IPS-18c (cell line): ENCODE results near the gene CCDC182.

Experiments used
- H3K4me3 ChIP-seq: 2 replicates; pipeline ENCODE4 v1.7.0; 2013; ENCODE audit warnings: low read depth, mild to moderate bottlenecking, low read length, moderate library complexity; ENCODE audit not compliant: insufficient read depth
- H3K9me3 ChIP-seq: one replicate; pipeline ENCODE4 v1.6.1; 2013; ENCODE audit warnings: mild to moderate bottlenecking, low read length, moderate library complexity; ENCODE audit not compliant: control insufficient read depth, insufficient read depth

The CCDC182 gene

DNA sequence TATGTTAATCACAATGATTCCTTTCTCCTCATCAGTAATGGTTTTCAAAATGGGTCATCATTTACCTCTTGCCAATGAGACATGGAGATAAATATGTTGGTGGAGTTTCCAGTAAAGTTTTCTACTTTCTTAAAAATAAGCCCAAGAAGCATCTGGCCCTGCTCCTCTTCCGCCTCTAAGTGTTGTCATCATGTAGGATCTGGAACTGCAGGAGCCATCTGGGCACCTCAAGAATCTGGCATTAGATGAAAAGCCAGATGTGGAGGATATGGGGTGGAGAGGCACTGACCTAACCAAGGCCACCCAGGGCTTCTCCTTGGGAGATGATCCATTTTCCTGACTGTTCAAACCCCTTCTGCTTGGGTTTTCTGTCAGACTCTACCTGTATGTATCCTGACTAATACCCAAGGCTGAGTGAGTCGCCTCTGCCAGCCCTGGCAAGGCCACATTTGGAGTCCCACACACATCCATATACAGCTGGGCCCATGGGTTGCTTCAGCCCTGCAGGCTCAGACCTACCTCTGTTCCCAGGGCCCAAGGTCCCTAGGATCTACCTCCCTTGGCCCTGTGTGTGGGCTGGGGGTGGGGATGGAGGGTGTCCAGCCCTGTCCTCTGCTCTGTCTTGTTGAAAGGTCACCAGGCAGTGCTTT is 24.6 kb downstream of the CCDC182 start:
- no peak overlapping the region for H3K4me3 ChIP-seq

DNA sequence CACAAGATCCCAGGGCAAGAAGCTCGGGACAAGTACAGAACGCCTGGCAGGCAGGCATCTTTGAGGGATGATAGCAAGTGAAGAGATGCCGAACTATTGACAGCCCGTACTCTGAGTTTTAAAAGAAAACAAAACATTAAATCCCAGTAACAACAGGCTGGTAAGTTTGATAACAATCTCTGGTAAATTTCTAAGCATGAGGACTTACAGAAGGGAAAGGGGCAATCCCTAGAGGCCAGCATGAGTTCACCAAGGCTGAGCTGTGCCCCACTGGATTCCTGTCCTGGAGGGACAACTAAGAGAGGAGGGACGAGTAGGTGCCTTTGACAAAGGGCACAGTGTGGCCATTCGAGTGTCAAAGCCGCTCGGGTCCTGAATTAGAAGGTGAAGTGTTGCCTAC is 26.2 kb downstream of the CCDC182 start:
- Histone ChIP-seq H3K9me3 (no peaks in the 10 kb centered on the region), H3K4me3 (no peak overlapping the region)

More for the DNA sequence above, 24.6 kb downstream of the CCDC182 start:
- no peaks in the 10 kb centered on the region for H3K9me3 ChIP-seq

DNA sequence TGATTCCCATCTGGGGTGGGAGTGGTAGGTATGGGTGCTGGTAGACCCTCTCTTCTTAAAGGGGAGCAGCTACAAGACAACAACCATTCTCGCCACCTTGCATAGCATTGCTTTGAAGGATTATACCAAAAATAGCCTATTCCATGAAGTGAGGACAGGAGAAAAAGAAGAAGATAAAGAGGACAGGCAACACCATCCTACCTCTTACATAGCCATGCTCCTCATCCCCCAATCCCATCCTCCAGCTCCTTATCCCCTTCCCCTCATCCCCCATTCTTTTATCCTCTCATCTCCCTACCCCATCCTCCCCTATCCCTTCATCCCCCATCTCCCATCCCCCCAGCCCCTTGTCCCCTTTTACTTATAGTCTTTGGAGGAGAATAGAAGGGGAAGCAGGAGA is 29.1 kb downstream of the CCDC182 start:
- H3K9me3 ChIP-seq = no peaks in the 10 kb centered on the region

GRCh38 chr17:57714665-57715180 is 30.4 kb downstream of the CCDC182 start:
- no peak overlapping the region for H3K4me3 ChIP-seq
- no peaks in the 10 kb centered on the region for H3K9me3 ChIP-seq

More for the DNA sequence above, 29.1 kb downstream of the CCDC182 start:
- no peak overlapping the region for H3K4me3 ChIP-seq

GRCh38 chr17:57713140-57713539 is 32.0 kb downstream of the CCDC182 start:
- Histone ChIP-seq H3K9me3 (no peaks in the 10 kb centered on the region), H3K4me3 (no peak overlapping the region)

- H3K4me3 ChIP-seq = no peak overlapping the region
- no peaks in the 10 kb centered on the region for H3K9me3 ChIP-seq
Observed at GRCh38 chr17:57708410-57708809, 36.7 kb downstream of the CCDC182 start.

DNA sequence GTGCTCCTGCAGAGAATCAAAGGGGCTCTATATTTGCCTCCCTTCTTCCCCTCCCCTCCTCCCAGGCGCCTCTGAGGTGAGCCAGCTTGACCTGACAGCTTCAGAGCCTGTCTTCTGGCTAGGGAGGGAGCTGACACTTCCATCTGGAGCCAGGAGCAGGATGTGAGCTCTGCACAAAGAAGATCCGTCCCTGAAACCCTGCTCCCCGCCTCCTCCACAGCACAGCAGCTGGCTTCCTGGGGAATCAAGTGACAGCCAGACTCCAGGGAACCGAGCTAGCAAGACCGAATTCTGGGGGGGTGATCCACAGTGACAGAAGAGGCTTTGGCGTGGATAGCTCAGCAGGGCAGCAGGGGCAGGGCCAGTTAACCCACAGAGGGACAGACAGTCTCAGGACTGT is 37.2 kb downstream of the CCDC182 start:
- Histone ChIP-seq H3K9me3 (no peaks in the 10 kb centered on the region), H3K4me3 (no peak overlapping the region)

- H3K4me3 ChIP-seq = no peak overlapping the region
- H3K9me3 ChIP-seq = no peaks in the 10 kb centered on the region
Observed at GRCh38 chr17:57706761-57707160, 38.3 kb downstream of the CCDC182 start.

DNA sequence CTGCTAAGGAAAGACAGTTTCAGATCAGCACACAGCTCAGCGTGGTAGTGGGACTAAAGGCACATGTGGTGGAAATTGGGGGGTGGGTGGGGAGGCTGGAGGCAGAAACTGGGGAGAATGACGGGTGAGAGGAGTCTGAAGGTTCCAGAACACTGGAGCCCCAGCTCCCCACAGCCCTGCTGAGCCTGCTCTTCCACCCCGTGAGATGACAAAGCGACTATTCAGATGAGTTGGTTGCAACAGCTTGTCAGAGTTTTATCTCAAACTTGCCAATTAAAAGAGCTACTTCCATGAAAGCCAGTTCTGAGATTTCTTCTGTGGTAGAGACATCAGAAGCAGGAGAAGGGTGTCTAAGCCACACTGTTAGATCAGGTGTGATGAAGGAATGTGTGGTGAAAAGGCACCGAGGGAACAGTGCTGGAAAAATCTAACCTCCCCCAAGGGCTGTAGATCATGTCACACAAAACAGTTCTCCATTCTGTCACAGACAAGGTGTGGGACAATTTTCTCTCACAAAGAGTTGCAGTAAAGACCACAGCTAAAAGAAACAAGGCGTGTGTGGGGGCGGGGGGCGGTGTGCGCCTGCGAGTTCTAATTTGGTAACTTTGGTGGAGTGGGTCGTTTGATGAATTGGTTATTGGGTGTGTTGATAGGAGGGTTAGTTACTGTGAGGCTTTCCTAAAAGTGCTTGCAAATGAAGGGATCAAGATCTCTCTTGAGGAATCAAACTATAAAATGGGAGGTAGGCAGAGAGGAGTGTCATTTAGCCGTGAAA is 39.0 kb downstream of the CCDC182 start:
- Histone ChIP-seq H3K9me3 (no peaks in the 10 kb centered on the region), H3K4me3 (no peak overlapping the region)

- H3K4me3 ChIP-seq = no peak overlapping the region
- no peaks in the 10 kb centered on the region for H3K9me3 ChIP-seq
Observed at GRCh38 chr17:57704448-57704847, 40.7 kb downstream of the CCDC182 start.

DNA sequence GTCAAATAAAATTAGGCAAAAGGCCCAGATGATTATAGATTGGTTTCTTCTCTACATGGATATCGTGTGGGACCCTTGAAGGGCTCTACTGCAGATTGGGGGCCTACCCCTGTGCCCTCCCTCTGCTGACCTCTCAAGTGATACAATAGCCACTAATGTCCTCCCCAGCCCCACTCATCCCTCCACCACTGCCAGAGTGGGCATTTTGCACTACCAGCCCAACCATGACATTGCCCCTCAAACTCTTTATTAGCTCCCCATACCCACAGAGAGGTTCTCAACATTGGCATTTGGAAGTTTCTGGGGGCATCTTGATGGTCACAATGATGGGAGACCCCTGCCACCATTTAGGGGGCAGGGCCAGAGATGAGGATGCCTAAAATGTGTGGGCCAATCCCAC is 41.8 kb downstream of the CCDC182 start:
- no peaks in the 10 kb centered on the region for H3K9me3 ChIP-seq

DNA sequence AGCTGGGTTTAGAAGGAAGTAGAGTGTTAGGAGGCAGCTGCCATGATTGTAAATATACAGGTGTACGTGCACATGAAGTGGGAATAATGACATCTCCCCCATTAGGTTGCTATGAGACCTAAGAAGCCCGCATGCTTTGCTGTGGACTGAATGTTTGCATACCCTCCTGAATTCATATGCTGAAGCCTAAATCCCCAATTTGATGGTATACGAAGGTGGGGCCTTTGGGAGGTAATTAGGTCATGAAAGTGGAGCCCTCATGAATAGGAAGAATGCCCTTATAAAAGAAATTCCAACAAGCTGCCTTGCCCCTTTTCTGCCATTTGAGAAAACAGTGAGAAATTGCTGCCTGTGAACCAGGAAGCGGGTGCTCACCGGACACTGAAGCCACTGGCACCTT is 44.0 kb downstream of the CCDC182 start:
- Histone ChIP-seq H3K9me3 (no peaks in the 10 kb centered on the region), H3K4me3 (no peak overlapping the region)

More for the DNA sequence above, 41.8 kb downstream of the CCDC182 start:
- no peak overlapping the region for H3K4me3 ChIP-seq

DNA sequence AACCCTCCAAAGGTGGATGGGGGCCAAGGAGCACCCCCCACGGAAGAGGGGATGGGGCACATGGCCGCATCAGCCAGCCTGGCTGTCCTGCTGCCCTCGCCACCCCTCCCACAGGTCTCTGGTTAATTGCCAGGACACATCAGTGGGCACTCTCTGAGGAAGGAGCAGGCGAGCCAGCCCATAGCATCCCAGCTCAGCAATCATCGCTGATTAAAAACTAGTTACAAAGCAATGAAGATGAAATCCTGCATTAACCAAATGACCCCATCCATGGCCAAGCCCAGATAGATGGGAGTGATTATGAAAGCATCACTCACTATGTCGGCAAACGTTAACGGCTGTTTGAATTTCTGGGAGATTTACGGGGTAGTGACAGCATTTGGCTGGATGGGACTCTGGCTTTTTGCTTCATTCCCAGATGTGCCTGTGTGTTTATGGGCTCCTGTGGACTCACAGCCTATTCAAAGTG is 45.3 kb downstream of the CCDC182 start:
- H3K4me3 ChIP-seq = no peak overlapping the region
- H3K9me3 ChIP-seq = peaks cover 3% of the 10 kb centered on the region

DNA sequence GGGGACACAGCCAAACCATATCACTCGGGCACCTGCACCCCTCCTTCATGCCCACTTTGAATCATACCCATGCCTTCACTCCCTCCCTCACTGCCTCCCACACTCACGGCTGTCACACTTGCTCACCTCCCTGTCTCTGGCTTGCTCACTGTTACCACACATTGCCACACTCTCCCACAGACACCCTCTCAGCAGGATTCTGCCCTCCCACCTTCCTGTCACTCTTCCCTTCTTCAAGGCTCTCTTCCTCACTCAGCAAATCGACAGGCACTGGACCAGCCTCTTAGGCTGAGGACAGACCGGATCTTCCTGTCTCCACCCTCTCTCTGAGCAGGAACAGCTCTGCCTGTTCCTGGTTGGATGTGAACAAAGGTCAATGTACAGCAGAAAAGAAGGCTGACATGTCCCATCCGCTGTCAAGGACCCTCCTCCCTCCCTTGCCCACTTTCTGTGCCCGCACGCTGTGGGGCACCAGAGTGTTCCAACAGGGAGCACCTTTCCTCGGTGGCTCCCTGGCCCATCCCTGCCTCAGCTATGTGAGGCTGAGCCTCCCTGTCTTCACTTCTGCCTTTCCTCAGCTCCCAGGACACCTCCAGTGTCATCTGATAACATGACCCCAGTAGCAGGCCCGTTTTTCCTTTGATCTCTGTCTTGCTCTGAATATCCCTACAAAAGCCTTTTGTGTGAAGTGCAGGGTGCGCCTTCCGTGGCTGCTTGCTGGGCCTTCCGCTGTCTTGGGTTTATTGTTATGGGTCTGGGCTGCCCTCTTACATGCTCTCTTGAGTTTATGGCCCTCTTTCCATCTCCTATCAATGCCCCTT is 47.0 kb downstream of the CCDC182 start:
- Histone ChIP-seq H3K9me3 (peaks cover 3% of the 10 kb centered on the region), H3K4me3 (no peak overlapping the region)

GRCh38 chr17:57697197-57697596 is 47.9 kb downstream of the CCDC182 start:
- H3K9me3 ChIP-seq = peaks cover 3% of the 10 kb centered on the region
- H3K4me3 ChIP-seq = no peak overlapping the region

GRCh38 chr17:57696050-57696449 is 49.0 kb downstream of the CCDC182 start:
- H3K9me3 ChIP-seq = peaks cover 3% of the 10 kb centered on the region

More at GRCh38 chr17:57696050-57696449, 49.0 kb downstream of the CCDC182 start:
- H3K4me3 ChIP-seq = no peak overlapping the region
